Adrenal gland (tissue), 12 donors: Measurements from ENCODE around the gene RAD51AP1. TPM values are rescaled to one million over a fixed set of nuclear protein-coding genes. Genes with fewer than 3 reads are reported as not detected.

Experiments
- DNase-seq, 7 donors: peaks; one replicate each; pipeline ENCODE4 v3.0.0-alpha.2; 2019 to 2020
- H3K27ac ChIP-seq, 5 donors: fragments of 200-600 bp; sonication (generic) in 4 of 5; 1 replicate in 3 of 5; 2 replicates in 2 of 5; pipeline versions ENCODE4 v1.5.1 to v1.8.0; 2016 to 2020; ENCODE audit warnings: mild to moderate bottlenecking in 1 of 5
- H3K27me3 ChIP-seq: fragments of 200-600 bp; 2 replicates; pipeline ENCODE4 v1.8.0; 2021
- H3K36me3 ChIP-seq, 2 donors: fragments of 200-600 bp; replicated peaks in 1 of 2; 1 replicate in 1 of 2; 2 replicates in 1 of 2; pipeline versions ENCODE4 v1.5.1 to v1.8.0; 2018 to 2022
- H3K4me1 ChIP-seq, 2 donors: fragments of 200-600 bp; replicated peaks in 1 of 2; 1 replicate in 1 of 2; 2 replicates in 1 of 2; pipeline versions ENCODE4 v1.5.1 to v1.8.0; 2018 to 2021
- H3K4me3 ChIP-seq, 4 donors: fragments of 200-600 bp; sonication (generic) in 3 of 4; one replicate each; pipeline ENCODE4 v1.5.1; 2016 to 2018
- H3K9me3 ChIP-seq, 3 donors: fragments of 200-600 bp; sonication (generic) in 1 of 3; replicated peaks in 1 of 3; 1 replicate in 2 of 3; 2 replicates in 1 of 3; pipeline versions ENCODE4 v1.5.1 to v1.8.0; 2016 to 2021
- POLR2A ChIP-seq, 2 donors: fragments of 450-650 bp; IDR thresholded peaks; one replicate each; pipeline ENCODE4 v1.6.1; 2017; ENCODE audit warnings: antibody characterized with exemption in 2 of 2, mild to moderate bottlenecking in 2 of 2, moderate library complexity in 1 of 2
- WGBS, 4 donors: extraction: QIAGEN DNeasy Blood & Tissue Kit in 2 of 4; methylation state at CpG; one replicate each; pipeline versions ENCODE4 v1.1.5 to v1.1.7; 2013 to 2017; 5-methylcytosine and 5-hydroxymethylcytosine counted together
- intact Hi-C, 2 donors: fragments of 100-400 bp; cut with DNase I; formaldehyde crosslinking; loops; one replicate each; pipeline versions ENCODE4 v1.14.1 to v1.15.0; 2022 to 2023
- polyA plus RNA-seq, 3 donors: library from polyadenylated mRNA; stranded (reverse); fragments of 200-250 nt in 2 of 3; fragments of 350-450 nt in 1 of 3; fragmentation: Illumina TruSeq in 1 of 3; extraction: RNeasy Lipid Tissue Mini Kit (QIAGEN cat#74804) in 1 of 3; gene quantifications; one replicate each; pipeline ENCODE4 v1.2.3, GENCODE V29; 2013 to 2014
- total RNA-seq, 9 donors: library from RNA; depleted of rRNA in 4 of 9; stranded (reverse); fragments of >200 nt in 4 of 9; fragments of 120-200 nt in 1 of 9; fragmentation: NEBNext Ultra II Directional in 1 of 9; extraction: Animal tissue kit (Norgen Biotek cat#: 25700) in 1 of 9; gene quantifications; one replicate each; pipeline versions ENCODE4 v1.1.0 to v1.2.4, GENCODE V29; 2013 to 2023
- TF ChIP-seq, protein P1 (sequence below), 6 experiments: fragments of 450-650 bp in 4 of 6; fragments of 200-600 bp in 2 of 6; sonication (generic) in 1 of 6; IDR thresholded peaks; 1 replicate in 5 of 6; 2 replicates in 1 of 6; pipeline versions ENCODE4 v1.5.1 to v1.8.0; 2016 to 2021; ENCODE audit warnings: antibody characterized with exemption in 6 of 6, mild to moderate bottlenecking in 2 of 6, moderate library complexity in 1 of 6
- donor health status: healthy with polysubstance abuse.
- donor health status: Bipolar disorder and iron deficiency.
- donor health status: DM: yes; HTN: yes; CAD: no.
- donor health status: DM: no; HTN: no; CAD: no.
- donor health status: DM: no; HTN: no; CAD: no.
- donor health status: DM: yes; HTN: yes; CAD: no.

Gene RAD51AP1
- total and polyA plus RNA-seq, 12 donors: 0.55 to 12.1 (median 1.9) TPM; not detected in 1

DNA sequence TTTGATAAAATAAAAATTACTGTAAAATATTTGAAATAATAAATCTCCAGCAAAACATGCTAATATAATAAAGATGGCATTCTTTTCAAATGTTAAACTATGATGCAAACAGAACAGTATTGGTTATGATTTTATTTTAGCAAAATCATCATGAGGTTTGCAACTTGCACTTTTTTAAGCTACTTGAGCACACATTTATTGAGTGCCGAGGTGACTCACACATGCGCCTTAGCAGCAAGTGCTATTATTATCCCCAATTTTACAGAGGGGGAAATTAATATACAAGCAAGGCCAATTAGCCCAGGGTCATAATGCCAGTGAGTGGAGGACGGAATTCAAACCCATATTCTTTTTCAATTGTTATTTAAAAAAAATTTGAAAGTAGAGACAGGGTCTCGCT is 30.6 kb downstream of the RAD51AP1 start:
- no peaks in the 10 kb centered on the region for H3K36me3 ChIP-seq
- H3K4me3 ChIP-seq: no peak overlapping the region
- no peak overlapping the region for H3K27ac ChIP-seq
- intact Hi-C loops: no loop called here
- no peaks in the 10 kb centered on the region for H3K9me3 ChIP-seq
- H3K4me1 ChIP-seq: no peaks in the 10 kb centered on the region
- DNase-seq: no peak
- WGBS, 4 donors: 84 to 89% (median 87%) methylated on average over 4 of the region's 4 CpGs
- TF ChIP-seq POLR2A (IDR thresholded peaks at IDR 0.05): no peak
- TF ChIP-seq, protein P1, sequence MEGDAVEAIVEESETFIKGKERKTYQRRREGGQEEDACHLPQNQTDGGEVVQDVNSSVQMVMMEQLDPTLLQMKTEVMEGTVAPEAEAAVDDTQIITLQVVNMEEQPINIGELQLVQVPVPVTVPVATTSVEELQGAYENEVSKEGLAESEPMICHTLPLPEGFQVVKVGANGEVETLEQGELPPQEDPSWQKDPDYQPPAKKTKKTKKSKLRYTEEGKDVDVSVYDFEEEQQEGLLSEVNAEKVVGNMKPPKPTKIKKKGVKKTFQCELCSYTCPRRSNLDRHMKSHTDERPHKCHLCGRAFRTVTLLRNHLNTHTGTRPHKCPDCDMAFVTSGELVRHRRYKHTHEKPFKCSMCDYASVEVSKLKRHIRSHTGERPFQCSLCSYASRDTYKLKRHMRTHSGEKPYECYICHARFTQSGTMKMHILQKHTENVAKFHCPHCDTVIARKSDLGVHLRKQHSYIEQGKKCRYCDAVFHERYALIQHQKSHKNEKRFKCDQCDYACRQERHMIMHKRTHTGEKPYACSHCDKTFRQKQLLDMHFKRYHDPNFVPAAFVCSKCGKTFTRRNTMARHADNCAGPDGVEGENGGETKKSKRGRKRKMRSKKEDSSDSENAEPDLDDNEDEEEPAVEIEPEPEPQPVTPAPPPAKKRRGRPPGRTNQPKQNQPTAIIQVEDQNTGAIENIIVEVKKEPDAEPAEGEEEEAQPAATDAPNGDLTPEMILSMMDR (IDR thresholded peaks at IDR 0.05): no peak
- no peaks in the 10 kb centered on the region for H3K27me3 ChIP-seq

GRCh38 chr12:4572680-4573079 is 34.0 kb downstream of the RAD51AP1 start:
- TF ChIP-seq POLR2A (IDR thresholded peaks at IDR 0.05): no peak
- TF ChIP-seq, protein P1 (IDR thresholded peaks at IDR 0.05): no peak
- Histone ChIP-seq H3K4me3 (no peak overlapping the region), H3K27ac (no peak overlapping the region), H3K4me1 (no peaks in the 10 kb centered on the region), H3K9me3 (no peaks in the 10 kb centered on the region), H3K27me3 (no peaks in the 10 kb centered on the region), H3K36me3 (no peaks in the 10 kb centered on the region)
- intact Hi-C loops: no loop called here
- DNase-seq: no peak
- WGBS, 4 donors: 71 to 79% (median 74%) methylated on average over 7 of the region's 7 CpGs

DNA sequence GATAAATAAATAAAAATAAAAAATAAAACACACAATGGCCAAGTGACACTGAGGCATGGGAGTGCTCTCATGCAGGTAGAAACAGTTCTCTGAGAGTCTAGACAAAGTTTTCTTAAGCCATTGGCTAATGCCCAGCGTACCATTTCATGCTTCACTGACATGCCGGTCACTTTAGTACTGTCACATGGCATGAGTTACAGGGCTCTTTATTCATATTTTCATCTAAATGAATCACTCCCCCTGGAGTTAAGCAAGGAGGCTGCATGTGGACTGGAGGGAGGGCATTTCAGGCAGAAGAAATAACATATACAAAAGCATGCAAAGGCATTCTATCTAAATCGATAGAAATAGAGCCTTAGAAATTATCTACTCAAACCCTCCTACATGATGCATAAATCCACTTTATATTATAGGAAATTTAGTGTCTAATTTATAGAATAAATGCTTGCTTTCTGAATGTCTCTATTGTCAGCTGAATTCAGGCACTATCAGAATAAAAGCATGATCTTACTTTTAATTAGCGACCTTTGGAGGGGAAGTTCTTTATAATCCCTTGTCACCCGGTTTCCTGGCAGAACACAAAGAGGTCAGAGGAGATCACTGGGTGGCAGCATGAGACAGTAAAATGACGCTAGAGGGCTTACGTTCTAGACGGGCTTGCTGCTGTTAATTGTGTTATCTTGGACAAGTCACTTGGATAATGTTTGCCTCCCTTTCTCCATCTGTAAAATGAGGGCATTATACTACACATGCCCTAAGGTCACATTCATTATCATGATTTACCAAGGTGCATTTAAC is 40.8 kb downstream of the RAD51AP1 start:
- WGBS, 4 donors: 25 to 39% (median 30%) methylated on average over 8 of the region's 8 CpGs
- DNase-seq: peak in 5 of 7 donors; percentile 23 to 61 (median 29)
- no peaks in the 10 kb centered on the region for H3K27me3 ChIP-seq
- H3K9me3 ChIP-seq: no peaks in the 10 kb centered on the region
- TF ChIP-seq POLR2A (IDR thresholded peaks at IDR 0.05): no peak
- TF ChIP-seq, protein P1 (IDR thresholded peaks at IDR 0.05): peak in 1 of 6 experiments; percentile 4
- H3K27ac ChIP-seq: no peak overlapping the region
- intact Hi-C loops: no loop called here
- H3K36me3 ChIP-seq: no peaks in the 10 kb centered on the region
- H3K4me1 ChIP-seq: no peaks in the 10 kb centered on the region
- H3K4me3 ChIP-seq: no peak overlapping the region

- Histone ChIP-seq H3K9me3 (no peaks in the 10 kb centered on the region), H3K36me3 (no peaks in the 10 kb centered on the region), H3K27me3 (no peaks in the 10 kb centered on the region), H3K27ac (no peak overlapping the region), H3K4me3 (no peak overlapping the region), H3K4me1 (no peaks in the 10 kb centered on the region)
- 53 to 88% (median 60%) methylated on average over 3 of the region's 3 CpGs for WGBS, 4 donors
- DNase-seq: no peak
- no peak for TF ChIP-seq POLR2A (IDR thresholded peaks at IDR 0.05)
- TF ChIP-seq, protein P1 (IDR thresholded peaks at IDR 0.05): no peak
- intact Hi-C loops: no loop called here
Observed at GRCh38 chr12:4580281-4580688, 41.6 kb downstream of the RAD51AP1 start.
